ENCODE measurements around the gene ZMIZ1.
"Not testable (repeated sequence)": the region's sequence is repeated elsewhere in the genome, so short reads cannot be mapped to it uniquely, and the experiment has no call there.

DNA sequence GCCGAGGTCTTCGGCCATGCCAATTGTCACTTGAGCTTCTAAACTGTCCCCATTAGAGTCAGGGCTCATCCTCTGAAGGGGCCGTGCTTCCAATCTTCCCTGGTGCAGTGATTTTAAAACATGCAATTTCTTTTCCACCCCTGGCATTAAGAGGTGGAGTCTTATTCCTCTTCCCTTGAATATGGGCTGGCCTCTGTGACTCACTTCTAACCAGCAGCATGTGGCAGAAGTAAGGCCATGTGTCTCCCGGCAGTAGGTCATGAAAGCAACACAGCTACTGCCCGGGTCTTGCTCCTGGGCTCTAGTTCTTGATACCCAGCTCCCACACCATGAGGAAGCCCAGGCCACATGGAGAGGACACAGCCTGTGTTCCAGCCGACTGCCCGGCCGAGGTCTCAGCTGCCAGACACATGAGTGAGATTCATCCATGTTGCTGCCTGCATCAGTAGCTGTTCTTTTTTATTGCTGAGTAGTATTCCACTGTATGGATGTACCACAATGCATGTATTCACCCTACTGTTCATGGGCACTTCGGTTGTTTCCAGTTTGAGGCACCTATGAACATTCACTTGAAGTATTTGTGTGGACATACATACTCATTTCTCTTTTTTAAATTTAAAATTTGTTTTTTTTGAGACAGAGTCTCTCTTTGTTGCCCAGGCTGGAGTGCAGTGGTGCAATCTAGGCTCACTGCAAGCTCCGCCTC is 264.0 kb downstream of the ZMIZ1 start:
- TF ChIP-seq, protein P1, sequence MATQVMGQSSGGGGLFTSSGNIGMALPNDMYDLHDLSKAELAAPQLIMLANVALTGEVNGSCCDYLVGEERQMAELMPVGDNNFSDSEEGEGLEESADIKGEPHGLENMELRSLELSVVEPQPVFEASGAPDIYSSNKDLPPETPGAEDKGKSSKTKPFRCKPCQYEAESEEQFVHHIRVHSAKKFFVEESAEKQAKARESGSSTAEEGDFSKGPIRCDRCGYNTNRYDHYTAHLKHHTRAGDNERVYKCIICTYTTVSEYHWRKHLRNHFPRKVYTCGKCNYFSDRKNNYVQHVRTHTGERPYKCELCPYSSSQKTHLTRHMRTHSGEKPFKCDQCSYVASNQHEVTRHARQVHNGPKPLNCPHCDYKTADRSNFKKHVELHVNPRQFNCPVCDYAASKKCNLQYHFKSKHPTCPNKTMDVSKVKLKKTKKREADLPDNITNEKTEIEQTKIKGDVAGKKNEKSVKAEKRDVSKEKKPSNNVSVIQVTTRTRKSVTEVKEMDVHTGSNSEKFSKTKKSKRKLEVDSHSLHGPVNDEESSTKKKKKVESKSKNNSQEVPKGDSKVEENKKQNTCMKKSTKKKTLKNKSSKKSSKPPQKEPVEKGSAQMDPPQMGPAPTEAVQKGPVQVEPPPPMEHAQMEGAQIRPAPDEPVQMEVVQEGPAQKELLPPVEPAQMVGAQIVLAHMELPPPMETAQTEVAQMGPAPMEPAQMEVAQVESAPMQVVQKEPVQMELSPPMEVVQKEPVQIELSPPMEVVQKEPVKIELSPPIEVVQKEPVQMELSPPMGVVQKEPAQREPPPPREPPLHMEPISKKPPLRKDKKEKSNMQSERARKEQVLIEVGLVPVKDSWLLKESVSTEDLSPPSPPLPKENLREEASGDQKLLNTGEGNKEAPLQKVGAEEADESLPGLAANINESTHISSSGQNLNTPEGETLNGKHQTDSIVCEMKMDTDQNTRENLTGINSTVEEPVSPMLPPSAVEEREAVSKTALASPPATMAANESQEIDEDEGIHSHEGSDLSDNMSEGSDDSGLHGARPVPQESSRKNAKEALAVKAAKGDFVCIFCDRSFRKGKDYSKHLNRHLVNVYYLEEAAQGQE (IDR thresholded peaks at IDR 0.05; ENCODE audit: low read depth), result not testable (repeated sequence)
- TF ChIP-seq, protein P2, sequence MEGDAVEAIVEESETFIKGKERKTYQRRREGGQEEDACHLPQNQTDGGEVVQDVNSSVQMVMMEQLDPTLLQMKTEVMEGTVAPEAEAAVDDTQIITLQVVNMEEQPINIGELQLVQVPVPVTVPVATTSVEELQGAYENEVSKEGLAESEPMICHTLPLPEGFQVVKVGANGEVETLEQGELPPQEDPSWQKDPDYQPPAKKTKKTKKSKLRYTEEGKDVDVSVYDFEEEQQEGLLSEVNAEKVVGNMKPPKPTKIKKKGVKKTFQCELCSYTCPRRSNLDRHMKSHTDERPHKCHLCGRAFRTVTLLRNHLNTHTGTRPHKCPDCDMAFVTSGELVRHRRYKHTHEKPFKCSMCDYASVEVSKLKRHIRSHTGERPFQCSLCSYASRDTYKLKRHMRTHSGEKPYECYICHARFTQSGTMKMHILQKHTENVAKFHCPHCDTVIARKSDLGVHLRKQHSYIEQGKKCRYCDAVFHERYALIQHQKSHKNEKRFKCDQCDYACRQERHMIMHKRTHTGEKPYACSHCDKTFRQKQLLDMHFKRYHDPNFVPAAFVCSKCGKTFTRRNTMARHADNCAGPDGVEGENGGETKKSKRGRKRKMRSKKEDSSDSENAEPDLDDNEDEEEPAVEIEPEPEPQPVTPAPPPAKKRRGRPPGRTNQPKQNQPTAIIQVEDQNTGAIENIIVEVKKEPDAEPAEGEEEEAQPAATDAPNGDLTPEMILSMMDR (IDR thresholded peaks at IDR 0.05 in 2 of 3, conservative IDR thresholded peaks at IDR 0.05 in 1 of 3; ENCODE audit: borderline replicate concordance in 1 of 3, insufficient read depth in 1 of 3, low read depth in 2 of 3, low read length in 2 of 3), result not testable (repeated sequence)
- TF ChIP-seq POLR2AphosphoS5 (IDR thresholded peaks at IDR 0.05; ENCODE audit: low read depth, low read length); EZH2phosphoT487 (IDR thresholded peaks at IDR 0.05; ENCODE audit: borderline replicate concordance); POLR2A (IDR thresholded peaks at IDR 0.05; ENCODE audit: borderline replicate concordance, extremely low read depth, insufficient read depth, insufficient read length): not testable (repeated sequence)
